NB4 (cell line): ENCODE data around the gene CAMSAP1.

Experiments used
- MYC ChIP-seq: IDR thresholded peaks from 2 replicates; pipeline ENCODE4 v1.6.1; 2011; ENCODE audit warnings: low read depth, low read length
- POLR2A ChIP-seq: IDR thresholded peaks from 2 replicates; pipeline ENCODE4 v1.6.1; 2011; ENCODE audit warnings: mild to moderate bottlenecking; ENCODE audit not compliant: insufficient read length; ENCODE audit errors: extremely low read depth
- TF ChIP-seq, protein P1 (sequence below): IDR thresholded peaks from one replicate; pipeline ENCODE4 v1.5.1; 2012; ENCODE audit warnings: low read depth, low read length
- TF ChIP-seq, protein P2 (sequence below): IDR thresholded peaks from 2 replicates; pipeline ENCODE4 v1.6.1; 2011; ENCODE audit warnings: low read depth, low read length

DNA sequence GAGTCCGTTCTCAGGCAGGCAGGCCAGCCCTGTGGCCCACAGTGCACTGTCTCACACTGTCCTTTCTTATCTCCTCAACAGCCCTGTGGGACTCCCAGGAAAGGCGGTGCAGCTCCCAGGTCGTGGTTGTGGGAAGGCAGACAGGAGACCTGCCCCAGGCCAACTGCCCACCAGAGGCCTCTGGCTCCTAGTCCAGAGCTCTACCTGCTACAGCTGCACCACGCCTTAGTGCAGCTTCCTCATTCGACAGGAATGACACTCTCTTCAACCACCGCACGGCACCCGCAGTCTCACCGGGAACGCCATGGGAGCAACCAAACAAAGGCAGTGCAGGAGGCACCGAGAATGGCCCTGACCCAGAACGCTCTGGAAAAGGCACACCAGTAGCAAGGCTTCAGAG is 25.3 kb downstream of the CAMSAP1 start:
- TF ChIP-seq, protein P1, sequence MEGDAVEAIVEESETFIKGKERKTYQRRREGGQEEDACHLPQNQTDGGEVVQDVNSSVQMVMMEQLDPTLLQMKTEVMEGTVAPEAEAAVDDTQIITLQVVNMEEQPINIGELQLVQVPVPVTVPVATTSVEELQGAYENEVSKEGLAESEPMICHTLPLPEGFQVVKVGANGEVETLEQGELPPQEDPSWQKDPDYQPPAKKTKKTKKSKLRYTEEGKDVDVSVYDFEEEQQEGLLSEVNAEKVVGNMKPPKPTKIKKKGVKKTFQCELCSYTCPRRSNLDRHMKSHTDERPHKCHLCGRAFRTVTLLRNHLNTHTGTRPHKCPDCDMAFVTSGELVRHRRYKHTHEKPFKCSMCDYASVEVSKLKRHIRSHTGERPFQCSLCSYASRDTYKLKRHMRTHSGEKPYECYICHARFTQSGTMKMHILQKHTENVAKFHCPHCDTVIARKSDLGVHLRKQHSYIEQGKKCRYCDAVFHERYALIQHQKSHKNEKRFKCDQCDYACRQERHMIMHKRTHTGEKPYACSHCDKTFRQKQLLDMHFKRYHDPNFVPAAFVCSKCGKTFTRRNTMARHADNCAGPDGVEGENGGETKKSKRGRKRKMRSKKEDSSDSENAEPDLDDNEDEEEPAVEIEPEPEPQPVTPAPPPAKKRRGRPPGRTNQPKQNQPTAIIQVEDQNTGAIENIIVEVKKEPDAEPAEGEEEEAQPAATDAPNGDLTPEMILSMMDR = no peak
- TF ChIP-seq, protein P2, sequence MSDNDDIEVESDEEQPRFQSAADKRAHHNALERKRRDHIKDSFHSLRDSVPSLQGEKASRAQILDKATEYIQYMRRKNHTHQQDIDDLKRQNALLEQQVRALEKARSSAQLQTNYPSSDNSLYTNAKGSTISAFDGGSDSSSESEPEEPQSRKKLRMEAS = no peak
- TF ChIP-seq POLR2A (no peak), MYC (no peak)
